WERI-Rb-1 (cell line): ENCODE results near the gene CRKL.
"Not testable (repeated sequence)": the region's sequence is repeated elsewhere in the genome, so short reads cannot be mapped to it uniquely, and the experiment has no call there.

ENCODE experiments used
- DNase-seq: peaks from one replicate; pipeline ENCODE4 v3.0.0-alpha.2; 2020
- H3K27ac ChIP-seq: fragments of 250-450 bp; sonication (Bioruptor Pico); 2 replicates; pipeline ENCODE4 v1.5.1; 2020; ENCODE audit warnings: mild to moderate bottlenecking, moderate library complexity
- H3K27me3 ChIP-seq: fragments of 250-450 bp; sonication (Bioruptor Pico); 2 replicates; pipeline ENCODE4 v1.5.1; 2021; ENCODE audit warnings: mild to moderate bottlenecking, low read depth, moderate library complexity; ENCODE audit not compliant: insufficient read depth, severe bottlenecking
- H3K36me3 ChIP-seq: fragments of 250-450 bp; sonication (Bioruptor Pico); 2 replicates; pipeline ENCODE4 v1.5.1; 2020; ENCODE audit warnings: mild to moderate bottlenecking, moderate library complexity
- H3K4me3 ChIP-seq: 2 replicates; pipeline ENCODE4 v1.5.1; 2011; ENCODE audit warnings: low read depth, mild to moderate bottlenecking, control low read depth, low read length
- H3K9me3 ChIP-seq: fragments of 250-450 bp; sonication (Bioruptor Pico); 2 replicates; pipeline ENCODE4 v1.5.1; 2021; ENCODE audit warnings: mild to moderate bottlenecking, moderate library complexity; ENCODE audit not compliant: severe bottlenecking
- TF ChIP-seq, protein P1 (sequence below): IDR thresholded peaks from 2 replicates; pipeline ENCODE4 v1.5.1; 2011; ENCODE audit warnings: low read depth, mild to moderate bottlenecking, control low read depth, inconsistent platforms, low read length

The CRKL gene

DNA sequence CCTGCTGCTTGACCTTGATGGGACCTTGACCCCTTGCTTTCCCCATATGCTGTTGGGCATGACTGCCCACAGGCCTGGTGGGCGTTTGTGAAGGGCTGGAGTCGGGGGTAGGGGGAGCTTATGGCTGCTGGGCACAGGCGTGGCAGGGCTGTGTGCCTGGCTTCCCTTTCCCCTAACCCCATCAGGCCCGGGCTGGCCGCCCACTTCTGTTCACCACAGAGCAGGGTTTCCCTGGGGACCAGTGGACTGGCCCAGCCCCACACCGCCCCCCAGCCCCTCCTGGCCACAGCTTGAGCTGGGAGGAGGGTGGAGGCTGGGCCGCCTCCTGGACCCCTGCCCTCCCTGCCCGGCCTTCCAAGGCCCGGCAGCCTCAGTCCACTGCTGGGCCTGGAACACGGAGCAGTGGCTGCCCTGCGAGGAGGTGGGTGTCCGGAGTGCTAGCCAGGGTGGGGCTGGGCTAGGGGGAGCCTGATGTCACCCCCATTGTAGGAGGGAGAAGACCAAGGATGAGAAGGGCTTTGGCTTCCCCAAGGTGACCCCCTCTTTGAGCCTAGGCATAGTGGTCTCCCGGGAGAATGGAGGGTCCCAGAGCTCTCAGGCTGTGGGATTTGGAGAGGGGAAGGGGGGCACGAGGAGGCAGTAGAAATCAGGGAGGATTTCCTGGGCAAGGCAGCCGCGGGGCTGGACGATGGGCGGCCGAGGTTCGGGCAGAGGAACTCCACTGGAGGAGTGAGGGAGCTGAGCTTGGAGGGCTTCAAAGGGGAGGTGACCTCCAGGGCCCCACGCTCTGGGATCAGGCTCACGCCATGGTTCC is 49.9 kb downstream of the CRKL start, which contains the start of gene AIFM3:
TSS of gene AIFM3 (plus strand) at position 373 of the 814 bp plus-strand sequence. CDS start 690 bp downstream, outside the sequence.
- Histone ChIP-seq H3K27me3 (no peaks in the 10 kb centered on the region), H3K4me3 (no peak within 1 kb of the TSS; the same call in 1 of the 2 replicates), H3K9me3 (no peaks in the 10 kb centered on the region), H3K27ac (peak within 1 kb of the TSS; percentile 82), H3K36me3 (no peaks in the 10 kb centered on the region)
- TF ChIP-seq, protein P1, sequence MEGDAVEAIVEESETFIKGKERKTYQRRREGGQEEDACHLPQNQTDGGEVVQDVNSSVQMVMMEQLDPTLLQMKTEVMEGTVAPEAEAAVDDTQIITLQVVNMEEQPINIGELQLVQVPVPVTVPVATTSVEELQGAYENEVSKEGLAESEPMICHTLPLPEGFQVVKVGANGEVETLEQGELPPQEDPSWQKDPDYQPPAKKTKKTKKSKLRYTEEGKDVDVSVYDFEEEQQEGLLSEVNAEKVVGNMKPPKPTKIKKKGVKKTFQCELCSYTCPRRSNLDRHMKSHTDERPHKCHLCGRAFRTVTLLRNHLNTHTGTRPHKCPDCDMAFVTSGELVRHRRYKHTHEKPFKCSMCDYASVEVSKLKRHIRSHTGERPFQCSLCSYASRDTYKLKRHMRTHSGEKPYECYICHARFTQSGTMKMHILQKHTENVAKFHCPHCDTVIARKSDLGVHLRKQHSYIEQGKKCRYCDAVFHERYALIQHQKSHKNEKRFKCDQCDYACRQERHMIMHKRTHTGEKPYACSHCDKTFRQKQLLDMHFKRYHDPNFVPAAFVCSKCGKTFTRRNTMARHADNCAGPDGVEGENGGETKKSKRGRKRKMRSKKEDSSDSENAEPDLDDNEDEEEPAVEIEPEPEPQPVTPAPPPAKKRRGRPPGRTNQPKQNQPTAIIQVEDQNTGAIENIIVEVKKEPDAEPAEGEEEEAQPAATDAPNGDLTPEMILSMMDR, result no peak
- no peak for DNase-seq

DNA sequence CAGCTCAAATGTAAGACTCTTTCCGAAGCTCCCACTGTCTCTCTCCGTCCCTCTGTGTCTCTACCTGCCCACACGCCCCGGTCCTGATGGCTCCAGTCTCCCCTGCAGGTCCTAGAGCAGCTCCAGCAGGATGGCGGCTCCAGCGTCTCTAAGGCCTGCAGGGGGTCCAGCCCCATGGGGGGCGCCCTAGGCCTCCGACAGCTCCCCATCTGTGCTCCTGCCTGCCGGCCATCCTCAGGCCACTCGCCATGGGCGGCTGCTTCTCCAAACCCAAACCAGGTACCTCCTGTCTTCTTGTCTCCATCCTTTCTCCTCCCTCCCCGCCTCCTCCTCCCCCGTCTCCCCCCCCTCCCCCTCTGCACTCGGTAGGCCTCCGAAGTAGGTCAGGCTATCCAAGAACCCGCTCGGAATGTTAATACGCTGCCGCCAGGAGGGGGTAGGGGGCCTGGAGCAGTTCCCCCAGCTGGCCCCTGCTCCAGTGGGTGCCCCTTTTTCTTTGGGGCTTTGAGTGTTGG is 50.5 kb downstream of the CRKL start:
- peak overlapping the region; percentile 82 for H3K27ac ChIP-seq
- H3K4me3 ChIP-seq, result no peak overlapping the region; the same call in 1 of the 2 replicates
- no peaks in the 10 kb centered on the region for H3K27me3 ChIP-seq
- no peaks in the 10 kb centered on the region for H3K36me3 ChIP-seq
- no peaks in the 10 kb centered on the region for H3K9me3 ChIP-seq
- DNase-seq, result peak; percentile 63
- TF ChIP-seq, protein P1, result 0 out of 2 replicates have a peak, but pooled peaks have one; percentile 3

DNA sequence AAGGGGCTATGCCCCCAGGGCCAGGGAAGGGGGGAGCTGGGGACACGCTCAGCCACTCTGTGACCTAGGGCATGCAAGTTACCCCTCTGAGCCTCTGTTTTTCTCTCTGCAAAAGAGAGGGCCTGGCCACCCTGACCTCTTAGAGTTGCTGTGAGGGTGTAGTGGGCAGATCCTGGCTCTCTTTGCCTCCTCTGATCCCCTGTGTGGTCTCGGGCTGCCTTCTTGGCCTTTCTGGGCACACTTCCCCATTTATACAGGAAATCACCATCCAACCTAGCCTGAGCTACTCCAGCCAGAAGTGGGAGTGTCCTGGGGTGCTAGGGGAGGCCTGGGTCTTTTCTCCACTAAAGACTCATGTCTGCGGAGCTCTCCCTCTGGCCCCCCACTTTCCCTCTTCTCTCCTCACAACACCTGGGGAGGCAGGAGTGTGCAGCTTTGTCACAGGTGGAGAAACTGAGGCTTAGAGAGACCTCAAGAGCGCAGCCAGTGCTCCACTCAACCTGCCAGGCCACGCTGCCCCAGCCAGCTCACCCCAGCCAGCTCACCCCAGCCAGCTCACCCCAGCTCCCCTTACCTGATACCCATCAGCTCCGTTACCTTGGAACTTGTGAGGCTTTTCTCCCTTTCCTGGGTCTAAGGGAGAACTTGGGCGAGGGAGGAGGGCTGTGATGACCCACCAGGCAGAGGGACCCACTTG is 51.2 kb downstream of the CRKL start:
- H3K27me3 ChIP-seq, result no peaks in the 10 kb centered on the region
- no peaks in the 10 kb centered on the region for H3K36me3 ChIP-seq
- peak overlapping the region; percentile 82 for H3K27ac ChIP-seq
- no peak overlapping the region for H3K4me3 ChIP-seq
- no peak for DNase-seq
- H3K9me3 ChIP-seq, result no peaks in the 10 kb centered on the region
- TF ChIP-seq, protein P1, result no peak

DNA sequence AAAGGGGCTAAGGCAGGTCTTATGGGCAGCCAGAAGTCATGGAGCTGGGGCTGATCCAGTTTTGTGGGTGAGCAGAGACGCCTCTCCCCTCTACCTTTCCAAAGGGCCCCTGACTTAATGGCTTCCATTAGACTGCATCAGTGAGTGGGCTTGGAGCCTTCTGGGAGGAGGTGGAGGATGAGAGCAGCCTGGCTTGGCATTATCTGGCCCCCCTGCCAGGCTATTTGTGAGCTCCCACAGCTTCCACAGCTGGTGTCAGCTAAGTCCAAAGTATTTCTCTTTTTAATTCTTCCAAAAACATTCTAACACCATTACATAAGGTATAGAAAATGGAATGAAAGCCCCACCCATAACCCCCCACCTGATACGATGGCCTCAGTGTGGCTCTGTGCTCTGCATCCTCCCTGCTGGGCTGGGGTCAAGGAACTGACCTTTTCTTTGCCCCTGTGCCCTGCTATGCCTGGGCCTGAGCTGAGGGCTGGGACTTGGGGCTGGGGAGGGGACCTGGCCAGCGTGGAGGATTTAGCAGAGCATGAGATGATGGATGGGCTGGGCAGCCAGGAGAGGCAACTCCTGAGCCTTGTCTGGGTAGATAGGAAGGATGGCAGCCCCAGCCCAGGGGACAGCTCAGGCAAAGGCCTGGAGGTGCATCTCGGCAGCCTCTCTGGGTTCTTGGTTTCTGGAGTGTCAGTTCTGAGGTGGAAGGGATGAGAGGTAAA is 53.9 kb downstream of the CRKL start:
- no peaks in the 10 kb centered on the region for H3K9me3 ChIP-seq
- no peak overlapping the region for H3K4me3 ChIP-seq
- H3K36me3 ChIP-seq, result no peaks in the 10 kb centered on the region
- TF ChIP-seq, protein P1, result no peak
- H3K27me3 ChIP-seq, result no peaks in the 10 kb centered on the region
- H3K27ac ChIP-seq, result peak overlapping the region; percentile 5; the same call in 1 of the 2 replicates
- DNase-seq, result peak; percentile 51

DNA sequence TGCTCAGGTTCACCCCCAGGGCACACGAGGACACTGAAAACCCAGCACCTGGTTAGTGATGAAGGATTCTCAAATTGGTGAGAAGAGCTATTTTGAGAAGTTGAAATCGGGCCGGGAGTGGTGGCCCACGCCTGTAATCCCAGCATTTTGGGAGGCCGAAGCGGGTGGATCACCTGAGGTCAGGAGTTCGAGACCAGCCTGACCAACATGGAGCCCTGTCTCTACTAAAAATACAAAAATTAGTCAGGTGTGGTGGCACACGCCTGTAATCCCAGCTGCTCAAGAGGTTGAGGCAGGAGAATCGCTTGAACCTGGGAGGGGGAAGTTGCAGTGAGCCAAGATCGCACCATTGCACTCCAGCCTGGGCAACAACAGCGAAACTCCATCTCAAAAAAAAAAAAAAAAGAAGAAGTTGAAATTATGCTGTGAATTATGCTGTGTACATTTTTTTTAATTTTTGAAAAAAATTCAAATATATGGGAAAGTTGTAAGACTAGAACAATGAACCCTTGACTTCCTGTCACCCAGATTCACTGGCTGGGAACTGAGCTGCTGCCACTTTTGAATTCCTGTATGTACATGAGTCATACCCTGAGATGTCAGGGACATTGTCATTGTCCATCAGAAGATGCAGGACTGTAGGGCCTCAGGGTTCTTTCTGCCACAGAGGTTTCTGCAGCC is 54.9 kb downstream of the CRKL start:
- H3K27me3 ChIP-seq, H3K4me3 ChIP-seq, H3K36me3 ChIP-seq, DNase-seq, H3K9me3 ChIP-seq, H3K27ac ChIP-seq: not testable (repeated sequence)
